HEK293T (cell line): ENCODE data around the gene HELQ.
"Not testable (repeated sequence)": the region's sequence is repeated elsewhere in the genome, so short reads cannot be mapped to it uniquely, and the experiment has no call there.

Experiments
- CTCF ChIA-PET: fragments of 350-600 bp; formaldehyde crosslinking; extraction: SDS; loops from one replicate; lab custom pipeline; 2021; ENCODE audit warnings: antibody characterized with exemption, inconsistent platforms; lab: Yijun Ruan, JAX
- POLR2A ChIA-PET: fragments of 350-600 bp; formaldehyde crosslinking; extraction: SDS; loops from one replicate; lab custom pipeline; 2020; ENCODE audit warnings: antibody characterized with exemption, inconsistent platforms; lab: Yijun Ruan, JAX
- DNase-seq: peaks from one replicate; pipeline ENCODE4 v3.0.0; 2012; ENCODE audit warnings: mixed read lengths; ENCODE audit errors: extremely low spot score
- ARNT ChIP-seq: fragments of 450-650 bp; IDR thresholded peaks from 2 replicates; pipeline ENCODE4 v1.6.1; 2017; ENCODE audit warnings: mild to moderate bottlenecking
- BHLHE40 ChIP-seq: fragments of 450-650 bp; IDR thresholded peaks from 2 replicates; pipeline ENCODE4 v1.6.1; 2016; ENCODE audit warnings: mild to moderate bottlenecking, moderate library complexity, borderline replicate concordance
- CTBP1 ChIP-seq: fragments of 450-650 bp; IDR thresholded peaks from 2 replicates; pipeline ENCODE4 v1.6.1; 2016; ENCODE audit warnings: borderline replicate concordance
- ELF4 ChIP-seq: fragments of 450-650 bp; IDR thresholded peaks from 2 replicates; pipeline ENCODE4 v1.6.1; 2017; ENCODE audit warnings: antibody characterized with exemption
- FOXA1 ChIP-seq: fragments of 450-650 bp; IDR thresholded peaks from 2 replicates; pipeline ENCODE4 v1.6.1; 2016; ENCODE audit warnings: mild to moderate bottlenecking
- FOXK2 ChIP-seq: fragments of 450-650 bp; IDR thresholded peaks from 2 replicates; pipeline ENCODE4 v1.6.1; 2016; ENCODE audit warnings: mild to moderate bottlenecking
- FOXM1 ChIP-seq: fragments of 450-650 bp; IDR thresholded peaks from 2 replicates; pipeline ENCODE4 v1.6.1; 2017; ENCODE audit warnings: mild to moderate bottlenecking, borderline replicate concordance
- HDGF ChIP-seq: fragments of 450-650 bp; IDR thresholded peaks from 2 replicates; pipeline ENCODE4 v1.6.1; 2017; ENCODE audit warnings: antibody characterized with exemption, borderline replicate concordance
- L3MBTL2 ChIP-seq: fragments of 450-650 bp; conservative IDR thresholded peaks from 2 replicates; pipeline ENCODE4 v1.6.1; 2016; ENCODE audit warnings: mild to moderate bottlenecking
- LEF1 ChIP-seq: fragments of 450-650 bp; IDR thresholded peaks from 2 replicates; pipeline ENCODE4 v1.6.1; 2017; ENCODE audit warnings: mild to moderate bottlenecking, borderline replicate concordance
- NFRKB ChIP-seq: fragments of 450-650 bp; IDR thresholded peaks from 2 replicates; pipeline ENCODE4 v1.6.1; 2016; ENCODE audit warnings: mild to moderate bottlenecking, moderate library complexity
- PKNOX1 ChIP-seq: fragments of 450-650 bp; IDR thresholded peaks from 2 replicates; pipeline ENCODE4 v1.6.1; 2016
- SP1 ChIP-seq: fragments of 450-650 bp; IDR thresholded peaks from 2 replicates; pipeline ENCODE4 v1.6.1; 2017
- SUZ12 ChIP-seq: fragments of 450-650 bp; IDR thresholded peaks from 2 replicates; pipeline ENCODE4 v1.6.1; 2016; ENCODE audit warnings: mild to moderate bottlenecking
- TARDBP ChIP-seq: fragments of 450-650 bp; IDR thresholded peaks from 2 replicates; pipeline ENCODE4 v1.6.1; 2016
- ZNF384 ChIP-seq: fragments of 450-650 bp; IDR thresholded peaks from 2 replicates; pipeline ENCODE4 v1.6.1; 2016

Gene HELQ

GRCh38 chr4:83455281-83456183 is at the start of gene HELQ, which contains the start of gene MRPS18C:
TSS of gene HELQ (minus strand) at chr4:83455823. CDS start at chr4:83455693, 130 bp downstream.
TSS of gene MRPS18C (plus strand) at chr4:83456058. CDS start at chr4:83456078, 20 bp downstream.
- CTCF ChIA-PET: interaction anchor here (0.6 kb wide), 1 partner anchor 9 kb away, joined by 5 read pairs; no protein-coding TSS in a partner anchor
- TF ChIP-seq L3MBTL2: peak; percentile 60; the same call in 1 of the 2 replicates
- no peak for TF ChIP-seq ZNF384
- TF ChIP-seq HDGF: no peak
- TF ChIP-seq FOXK2: no peak
- TF ChIP-seq ARNT: peak; percentile 45; the same call in 1 of the 2 replicates
- TF ChIP-seq SUZ12: no peak
- TF ChIP-seq ELF4: peak; percentile 89
- peak; percentile 96 for TF ChIP-seq CTBP1
- no peak for TF ChIP-seq SP1
- no peak for TF ChIP-seq LEF1
- no peak for TF ChIP-seq TARDBP
- TF ChIP-seq BHLHE40: peak; percentile 59; the same call in 1 of the 2 replicates
- peak; percentile 91 for TF ChIP-seq NFRKB
- no peak for TF ChIP-seq FOXA1
- TF ChIP-seq FOXM1: no peak
- TF ChIP-seq PKNOX1: peak; percentile 79
- peak; percentile 96 for DNase-seq
- POLR2A ChIA-PET: interaction anchor here (0.5 to 2.9 kb wide), 11 partner anchors 17 to 650 kb away, joined by 3 to 20 read pairs (median 3); partner anchors contain the start of genes ABRAXAS1 and COQ2

- no peak for TF ChIP-seq BHLHE40
- no peak for TF ChIP-seq TARDBP
- no peak for TF ChIP-seq FOXA1
- no peak for TF ChIP-seq CTBP1
- TF ChIP-seq L3MBTL2: no peak
- TF ChIP-seq ZNF384: no peak
- no peak for TF ChIP-seq SUZ12
- no peak for TF ChIP-seq NFRKB
- no peak for TF ChIP-seq FOXM1
- ChIA-PET POLR2A (no interaction called here), CTCF (no interaction called here)
- no peak for DNase-seq
Measured at GRCh38 chr4:83504996-83505395, 49.4 kb upstream of the HELQ start.

- DNase-seq: no peak
- ChIA-PET CTCF (no interaction called here), POLR2A (no interaction called here)
- TF ChIP-seq FOXK2 (no peak), CTBP1 (no peak), L3MBTL2 (no peak), PKNOX1 (no peak), SP1 (no peak), FOXM1 (no peak), NFRKB (no peak), SUZ12 (no peak), TARDBP (no peak), HDGF (no peak), ARNT (no peak)
Measured at GRCh38 chr4:83504503-83504902, 48.9 kb upstream of the HELQ start.

- ChIA-PET POLR2A (no interaction called here), CTCF (no interaction called here)
- TF ChIP-seq CTBP1 (no peak), TARDBP (no peak), BHLHE40 (no peak), ELF4 (no peak), LEF1 (no peak), FOXA1 (no peak)
- no peak for DNase-seq
Measured at GRCh38 chr4:83503974-83504373, 48.4 kb upstream of the HELQ start.

- POLR2A ChIA-PET, DNase-seq, CTCF ChIA-PET: not testable (repeated sequence)
Measured at GRCh38 chr4:83501671-83502070, 46.0 kb upstream of the HELQ start.

GRCh38 chr4:83498187-83498586 is 42.6 kb upstream of the HELQ start:
- CTCF ChIA-PET: interaction anchor here (1.3 kb wide), 1 partner anchor 147 kb away, joined by 3 read pairs; no protein-coding TSS in a partner anchor
- POLR2A ChIA-PET: no interaction called here
- DNase-seq: no peak
- TF ChIP-seq SUZ12 (no peak), NFRKB (no peak), LEF1 (no peak), ZNF384 (no peak), L3MBTL2 (no peak), CTBP1 (no peak), ELF4 (no peak), FOXM1 (no peak), TARDBP (no peak), ARNT (no peak), SP1 (no peak), HDGF (no peak), PKNOX1 (no peak), FOXK2 (no peak), BHLHE40 (no peak), FOXA1 (no peak)

- POLR2A ChIA-PET, DNase-seq: not testable (repeated sequence)
- CTCF ChIA-PET: interaction anchor here (0.7 kb wide), 1 partner anchor 134 kb away, joined by 3 read pairs; no protein-coding TSS in a partner anchor
Measured at GRCh38 chr4:83496085-83496917, 40.7 kb upstream of the HELQ start.
